ENCODE results near the gene SYNJ2. TPM values are rescaled to one million over a fixed set of nuclear protein-coding genes. Genes with fewer than 3 reads are reported as not detected.

SYNJ2 gene
- total and polyA plus RNA-seq, 9 donors = 3.6 to 18.7 (median 9.8) TPM

- Histone ChIP-seq H3K9me3 (no peaks in the 10 kb centered on the region), H3K4me1 (ENCODE audit: insufficient read depth) (peaks cover 8% of the 10 kb centered on the region), H3K36me3 (no peaks in the 10 kb centered on the region), H3K4me3 (no peak overlapping the region), H3K27me3 (no peaks in the 10 kb centered on the region), H3K27ac (peak overlapping the region; percentile 89 to 98)
- intact Hi-C loops (cut with DNase I) = no loop called here
- TF ChIP-seq POLR2A (IDR thresholded peaks at IDR 0.05) (peak; percentile 22), CTCF (IDR thresholded peaks at IDR 0.05) (no peak)
- DNase-seq = peak; percentile 79 to 91 (median 86)
- WGBS, 3 donors = 36 to 71% (median 45%) methylated on average over 32 of the region's 32 CpGs
Measured at GRCh38 chr6:158086504-158087223, 105.0 kb downstream of the SYNJ2 start.

GRCh38 chr6:158087224-158087867, 105.7 kb downstream of the SYNJ2 start:
- Histone ChIP-seq H3K36me3 (no peaks in the 10 kb centered on the region), H3K27me3 (no peaks in the 10 kb centered on the region), H3K4me3 (no peak overlapping the region), H3K4me1 (ENCODE audit: insufficient read depth) (peaks cover 8% of the 10 kb centered on the region), H3K27ac (peak overlapping the region; percentile 89 to 98), H3K9me3 (no peaks in the 10 kb centered on the region)
- WGBS, 3 donors = 21 to 49% (median 30%) methylated on average over 14 of the region's 14 CpGs
- peak in 3 of 5 donors; percentile 61 to 65 (median 62) for DNase-seq
- intact Hi-C loops (cut with DNase I) = no loop called here
- no peak for TF ChIP-seq CTCF (IDR thresholded peaks at IDR 0.05)
- peak; percentile 1 for TF ChIP-seq POLR2A (IDR thresholded peaks at IDR 0.05)

- no peaks in the 10 kb centered on the region for H3K4me1 ChIP-seq (ENCODE audit: insufficient read depth)
- no peak overlapping the region for H3K27ac ChIP-seq
- no peak for DNase-seq
- 91 to 93% (median 93%) methylated on average over 9 of the region's 9 CpGs for WGBS, 3 donors
- TF ChIP-seq CTCF (IDR thresholded peaks at IDR 0.05) (no peak), EP300 (IDR thresholded peaks at IDR 0.05) (no peak), POLR2A (IDR thresholded peaks at IDR 0.05) (no peak)
- H3K9me3 ChIP-seq = no peaks in the 10 kb centered on the region
- H3K4me3 ChIP-seq = no peak overlapping the region
- no peaks in the 10 kb centered on the region for H3K36me3 ChIP-seq
- H3K27me3 ChIP-seq = no peaks in the 10 kb centered on the region
- intact Hi-C loops (cut with DNase I) = no loop called here
Measured at GRCh38 chr6:158092806-158093205, 111.1 kb downstream of the SYNJ2 start.

GRCh38 chr6:158095031-158095430, 113.4 kb downstream of the SYNJ2 start:
- H3K4me1 ChIP-seq (ENCODE audit: insufficient read depth) = peaks cover 2% of the 10 kb centered on the region
- no peak overlapping the region for H3K4me3 ChIP-seq
- DNase-seq = no peak
- intact Hi-C loops (cut with DNase I) = no loop called here
- TF ChIP-seq CTCF (IDR thresholded peaks at IDR 0.05) (no peak), POLR2A (IDR thresholded peaks at IDR 0.05) (no peak), EP300 (IDR thresholded peaks at IDR 0.05) (no peak)
- 96 to 97% (median 96%) methylated on average over 6 of the region's 6 CpGs for WGBS, 3 donors
- no peaks in the 10 kb centered on the region for H3K9me3 ChIP-seq
- no peaks in the 10 kb centered on the region for H3K27me3 ChIP-seq
- no peaks in the 10 kb centered on the region for H3K36me3 ChIP-seq
- no peak overlapping the region for H3K27ac ChIP-seq
